WTC11 (cell line): Measurements from ENCODE around the gene ENTPD8.

ENCODE experiments used
- CBFB ChIP-seq: sonication (generic); formaldehyde crosslinking; IDR thresholded peaks from 2 replicates; pipeline ENCODE4 v1.8.1; 2022; ENCODE audit warnings: mild to moderate bottlenecking, low read depth, missing genetic modification reagents
- CTCF ChIP-seq: fragments of 200-600 bp; IDR thresholded peaks from 2 replicates; pipeline ENCODE4 v1.8.0; 2022; ENCODE audit warnings: antibody characterized with exemption
- E2F4 ChIP-seq: sonication (generic); formaldehyde crosslinking; IDR thresholded peaks from 2 replicates; pipeline ENCODE4 v1.8.1; 2022; ENCODE audit warnings: low read depth, mild to moderate bottlenecking, moderate library complexity, missing genetic modification reagents, borderline replicate concordance
- MAX ChIP-seq: sonication (generic); formaldehyde crosslinking; IDR thresholded peaks from 2 replicates; pipeline ENCODE4 v1.8.0; 2022; ENCODE audit warnings: mild to moderate bottlenecking, missing genetic modification reagents
- USF1 ChIP-seq: sonication (generic); formaldehyde crosslinking; IDR thresholded peaks from 2 replicates; pipeline ENCODE4 v1.8.0; 2022; ENCODE audit warnings: mild to moderate bottlenecking, missing genetic modification reagents
- ZMAT4 ChIP-seq: fragments of 250-450 bp; sonication (Bioruptor Pico); IDR thresholded peaks from 2 replicates; pipeline ENCODE4 v1.9.0; 2021; ENCODE audit warnings: mild to moderate bottlenecking

- TF ChIP-seq USF1 (no peak), CTCF (no peak), E2F4 (CRISPR knock-in tag) (no peak), MAX (no peak), ZMAT4 (CRISPR knock-in tag) (no peak), CBFB (CRISPR knock-in tag) (no peak)
Measured at GRCh38 chr9:137433916-137434431, 7.2 kb downstream of the ENTPD8 start.
